Posterior cingulate gyrus (tissue), 11 donors: Measurements from ENCODE around the gene ACAD10.
"Not testable (repeated sequence)": the region's sequence is repeated elsewhere in the genome, so short reads cannot be mapped to it uniquely, and the experiment has no call there.

ENCODE experiments used
- DNase-seq, 10 donors: peaks; one replicate each; pipeline versions ENCODE4 v3.0.0 to v3.0.0-alpha.2; 2020 to 2021; ENCODE audit warnings: mixed read lengths in 3 of 10
- intact Hi-C: fragments of 100-400 bp; cut with DNase I; formaldehyde crosslinking; loops from one replicate; pipeline ENCODE4 v1.15.1; 2023

ACAD10 gene

DNA sequence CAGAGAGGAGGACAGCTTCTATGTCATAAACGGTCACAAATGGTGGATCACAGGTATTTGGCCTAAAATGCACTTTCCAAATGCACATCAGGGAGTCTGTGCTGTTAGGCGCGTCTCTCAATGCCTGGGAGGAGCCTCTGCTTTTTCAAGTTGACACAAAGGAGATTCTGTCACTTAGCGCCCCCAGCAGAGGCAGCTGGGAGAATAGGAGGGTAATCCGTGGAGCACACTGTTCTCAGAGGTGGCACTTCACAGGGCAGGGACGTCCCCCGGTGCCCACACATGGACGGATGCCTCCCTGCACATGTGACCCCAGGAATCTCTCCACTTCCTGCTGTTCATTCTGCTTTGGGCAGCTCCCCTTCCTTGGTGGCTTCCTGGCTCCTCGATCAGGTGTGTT lies 61.5 kb downstream of the ACAD10 start:
- intact Hi-C loops = no loop called here

DNA sequence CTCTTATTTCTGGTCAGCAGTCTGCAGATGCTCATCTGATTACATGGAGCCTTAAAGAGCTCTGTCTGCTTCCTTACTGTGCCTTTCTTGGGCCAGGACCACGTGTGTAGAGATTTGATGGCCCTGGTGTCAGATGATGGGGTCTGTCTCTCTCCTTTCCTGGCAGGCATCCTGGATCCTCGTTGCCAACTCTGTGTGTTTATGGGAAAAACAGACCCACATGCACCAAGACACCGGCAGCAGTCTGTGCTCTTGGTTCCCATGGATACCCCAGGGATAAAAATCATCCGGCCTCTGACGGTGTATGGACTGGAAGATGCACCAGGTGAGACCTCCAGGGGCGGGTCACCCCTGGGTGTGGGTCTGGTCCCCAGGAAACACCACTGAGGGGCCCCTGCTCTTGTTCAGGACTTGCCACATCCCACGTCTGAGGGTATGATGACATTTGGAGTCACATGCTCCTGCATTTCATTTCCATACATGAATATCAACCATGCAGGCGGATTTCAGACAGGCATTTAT lies 62.4 kb downstream of the ACAD10 start:
- peak in 2 of 10 donors; percentile 55 to 69 for DNase-seq
- intact Hi-C loops = no loop called here

More for the DNA sequence above, 61.5 kb downstream of the ACAD10 start:
- peak in 1 of 10 donors; percentile 50 for DNase-seq

DNA sequence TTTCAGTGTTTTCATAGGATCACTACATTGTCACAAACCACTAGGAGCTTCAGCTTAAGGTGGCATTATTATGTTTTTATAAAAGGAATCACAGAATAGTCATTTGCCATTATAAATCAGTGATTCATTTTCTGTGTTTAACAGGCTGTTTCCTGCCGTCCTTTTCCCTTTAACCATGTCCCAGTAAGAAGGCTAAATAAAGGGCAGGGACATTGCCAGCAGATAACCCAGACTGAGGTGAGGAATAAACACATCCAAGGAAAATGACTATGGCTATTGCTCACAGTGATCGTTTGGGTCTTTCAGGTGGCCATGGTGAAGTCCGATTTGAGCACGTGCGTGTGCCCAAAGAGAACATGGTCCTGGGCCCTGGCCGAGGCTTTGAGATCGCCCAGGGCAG lies 63.0 kb downstream of the ACAD10 start:
- intact Hi-C loops = no loop called here
- DNase-seq = no peak

DNA sequence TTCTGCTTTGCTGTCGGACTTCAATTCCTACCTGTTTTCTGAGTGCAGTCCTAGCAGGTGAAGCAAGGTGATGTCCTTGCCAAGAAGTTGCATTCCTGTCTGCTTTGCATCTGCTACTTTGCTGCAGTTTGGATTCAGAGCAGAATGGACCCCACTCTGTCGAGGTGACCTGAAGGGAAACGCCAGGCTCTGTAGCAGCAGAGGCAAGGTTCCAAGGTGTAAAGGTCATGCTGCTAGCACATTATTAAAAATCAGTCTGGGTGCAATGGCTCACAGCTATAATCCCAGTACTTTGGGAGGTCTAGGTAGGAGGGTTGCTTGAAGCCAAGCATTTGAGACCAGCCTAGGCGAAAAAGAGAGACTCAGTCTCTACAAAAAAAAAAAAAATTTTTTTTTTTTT lies 63.5 kb downstream of the ACAD10 start:
- intact Hi-C loops = no loop called here
- DNase-seq = no peak

DNA sequence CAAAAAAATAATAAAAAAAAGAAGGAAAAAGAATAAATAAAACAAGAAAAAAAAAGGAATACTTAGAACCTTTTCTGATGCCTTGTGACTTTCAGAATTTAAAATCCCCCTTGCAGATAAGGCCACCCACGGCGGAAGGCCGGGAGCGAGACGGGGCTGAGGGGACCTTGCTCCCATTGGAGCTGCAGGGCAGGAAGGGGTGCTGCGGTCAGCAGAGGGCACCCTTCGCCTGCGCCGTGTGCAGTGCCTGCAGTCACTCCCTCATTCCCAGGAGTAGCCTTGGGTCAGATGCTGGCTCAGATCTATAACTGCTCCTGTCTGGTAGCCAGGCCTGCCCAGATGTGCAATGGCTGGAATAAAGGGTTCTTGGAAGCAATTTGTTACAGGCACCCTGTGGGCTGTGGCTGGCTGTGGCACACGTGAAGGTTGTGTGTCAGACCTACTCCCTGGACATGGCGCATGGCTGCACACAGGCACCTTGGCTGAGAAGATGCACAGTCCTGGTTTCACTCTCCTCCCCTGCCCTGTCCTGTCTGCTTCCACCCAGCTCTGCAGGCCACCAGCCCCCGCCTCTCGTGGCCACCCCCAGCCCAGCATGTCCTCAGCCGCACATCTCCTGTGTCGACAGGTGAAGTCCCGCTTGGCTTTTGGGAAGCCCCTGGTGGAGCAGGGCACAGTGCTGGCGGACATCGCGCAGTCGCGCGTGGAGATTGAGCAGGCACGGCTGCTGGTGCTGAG lies 67.5 kb downstream of the ACAD10 start:
- intact Hi-C loops = loop anchor here (1.0 to 5.0 kb wide), 3 partner anchors 35 to 259 kb away; partner anchors contain the start of genes ERP29 and TMEM116
- peak in 9 of 10 donors; percentile 37 to 94 (median 62) for DNase-seq

DNA sequence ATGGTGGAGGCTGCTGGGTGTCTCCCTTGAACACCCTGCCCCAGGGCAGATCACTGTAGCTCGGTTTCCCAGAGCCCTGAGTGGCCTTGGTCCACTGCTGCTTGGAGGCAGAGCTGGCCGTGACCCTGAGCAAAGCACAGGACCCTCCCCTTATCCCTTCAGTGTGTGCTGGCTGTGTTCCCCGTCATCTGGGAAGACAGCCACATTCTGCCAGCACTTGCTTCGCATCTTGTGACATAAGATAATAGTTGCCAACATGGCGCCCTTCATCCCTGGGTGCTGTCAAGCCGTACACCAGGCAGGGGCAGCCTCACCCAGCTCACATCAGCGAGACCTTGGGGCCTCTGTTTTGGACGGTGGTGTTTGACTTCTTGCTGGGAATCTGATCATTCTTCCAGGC lies 68.8 kb downstream of the ACAD10 start:
- intact Hi-C loops = loop anchor here (5.0 kb wide), 1 partner anchor 258 kb away; the partner anchor contains the start of genes ERP29 and TMEM116
- DNase-seq = no peak

DNA sequence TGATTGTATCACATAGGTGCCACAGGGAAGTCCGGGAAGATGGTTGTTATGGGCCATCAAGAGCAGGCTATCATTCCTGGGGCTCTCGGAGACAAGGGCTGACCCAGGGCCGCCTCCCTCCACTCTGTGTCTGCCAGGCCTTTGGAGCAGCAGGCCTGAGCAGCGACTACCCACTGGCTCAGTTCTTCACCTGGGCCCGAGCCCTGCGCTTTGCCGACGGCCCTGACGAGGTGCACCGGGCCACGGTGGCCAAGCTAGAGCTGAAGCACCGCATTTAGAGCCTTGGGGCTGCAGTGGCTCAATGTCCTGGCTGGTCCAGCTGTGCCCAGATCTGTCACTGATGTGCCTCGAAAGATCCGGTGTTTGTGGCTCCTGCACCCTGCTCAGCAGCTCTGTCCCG lies 70.3 kb downstream of the ACAD10 start:
- DNase-seq = peak in 1 of 10 donors; percentile 62
- intact Hi-C loops = no loop called here

DNA sequence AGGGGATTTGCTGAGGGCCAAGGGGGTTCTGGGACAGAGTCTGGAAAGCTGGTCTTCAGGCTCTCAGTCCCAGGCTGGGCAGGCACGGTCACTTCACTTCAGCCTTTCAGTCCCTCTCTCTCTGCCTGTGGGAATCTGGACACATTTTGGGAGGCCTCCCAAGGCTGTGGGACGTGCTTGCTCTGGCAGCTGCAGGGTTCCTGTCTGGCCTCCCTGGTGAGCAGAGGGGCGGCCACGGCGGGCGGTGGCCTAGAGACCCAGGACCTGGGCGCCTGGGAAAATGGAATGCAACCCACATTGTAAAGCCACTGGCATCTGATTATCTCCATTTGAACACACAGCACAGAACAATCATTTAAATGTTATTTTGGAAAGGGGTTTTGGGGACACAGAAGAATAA lies 70.8 kb downstream of the ACAD10 start:
- peak in 2 of 10 donors; percentile 49 to 63 for DNase-seq
- intact Hi-C loops = no loop called here

DNA sequence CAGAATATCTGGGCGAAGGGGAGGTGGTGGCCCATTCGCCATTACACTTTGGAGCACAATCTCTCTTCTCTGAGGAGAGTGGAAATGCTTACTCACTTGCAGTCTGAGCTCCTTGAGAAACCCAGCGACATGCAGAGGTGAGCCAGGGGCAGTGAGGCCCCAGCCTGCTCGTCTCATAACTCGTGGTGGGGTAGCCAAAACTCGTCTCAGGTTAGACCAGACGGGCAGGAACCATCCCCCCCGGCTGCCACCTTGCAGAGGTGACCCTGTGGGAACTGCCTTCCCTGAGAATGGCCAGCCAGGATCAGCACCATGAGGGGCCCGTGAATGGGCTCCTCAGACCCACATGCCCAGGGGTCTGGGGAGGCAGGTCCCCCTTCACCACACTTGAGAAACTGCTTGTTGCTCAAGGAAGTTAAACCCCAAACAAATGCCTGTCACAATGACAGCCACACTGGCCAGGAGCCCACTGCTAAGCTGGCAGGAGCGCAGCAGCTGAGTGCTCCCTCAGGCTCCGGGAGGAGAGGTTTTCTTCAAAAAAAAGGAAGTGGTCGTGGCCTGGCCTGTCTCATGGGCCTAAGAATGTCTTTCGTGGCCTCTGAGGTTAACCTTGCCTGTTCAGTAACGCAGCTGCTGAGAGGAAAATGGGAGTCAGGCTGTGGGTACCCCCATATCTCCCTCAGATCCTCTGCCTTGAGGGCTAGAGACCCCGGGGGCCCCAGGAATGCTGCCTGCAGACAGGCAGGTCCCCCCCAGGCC lies 71.7 kb downstream of the ACAD10 start:
- peak in 7 of 10 donors; percentile 24 to 91 (median 49) for DNase-seq

DNA sequence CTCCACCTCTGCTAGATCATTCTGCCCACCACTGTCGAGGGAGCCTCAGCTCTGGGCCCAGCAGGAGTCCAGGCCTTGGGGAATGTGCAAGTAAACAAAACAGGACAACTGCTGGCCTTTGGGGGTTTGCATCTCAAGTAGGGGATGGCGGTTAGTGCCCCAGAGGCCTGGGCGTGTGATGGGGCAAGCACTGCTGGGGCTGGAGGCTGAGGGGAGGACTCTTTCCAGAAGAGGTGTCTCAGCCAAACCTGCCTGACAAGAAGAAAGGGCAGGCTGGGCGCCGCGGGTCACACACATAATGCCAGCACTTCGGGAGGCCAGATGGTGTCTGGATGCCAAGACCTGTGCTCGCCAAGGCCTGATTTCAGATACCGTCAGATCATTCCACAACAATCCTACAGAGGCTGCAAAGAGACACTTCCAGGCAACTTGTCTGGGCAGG lies 72.3 kb downstream of the ACAD10 start:
- intact Hi-C loops = no loop called here
- peak in 1 of 10 donors; percentile 72 for DNase-seq

More for the DNA sequence above, 71.7 kb downstream of the ACAD10 start:
- intact Hi-C loops = no loop called here

DNA sequence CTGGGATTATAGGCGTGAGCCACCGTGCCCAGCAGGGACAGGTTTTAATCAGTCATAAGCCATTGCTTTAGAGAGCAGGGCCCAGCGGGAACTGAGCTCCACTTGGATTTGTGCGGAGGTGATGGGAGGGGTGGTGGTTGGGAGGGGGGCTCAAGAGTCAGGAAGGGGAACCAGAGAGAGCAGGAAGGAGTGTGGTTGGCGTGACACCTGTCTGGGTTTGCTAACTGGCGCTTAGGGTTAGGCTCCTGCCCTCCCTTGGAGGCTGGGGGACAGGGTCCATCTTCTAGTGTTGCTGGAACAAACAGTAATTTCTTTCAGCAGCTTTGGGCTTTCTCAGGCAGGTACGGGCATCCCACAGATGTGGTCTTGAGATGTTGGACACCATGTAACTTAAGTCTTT lies 73.4 kb downstream of the ACAD10 start:
- DNase-seq = peak in 1 of 10 donors; percentile 42

DNA sequence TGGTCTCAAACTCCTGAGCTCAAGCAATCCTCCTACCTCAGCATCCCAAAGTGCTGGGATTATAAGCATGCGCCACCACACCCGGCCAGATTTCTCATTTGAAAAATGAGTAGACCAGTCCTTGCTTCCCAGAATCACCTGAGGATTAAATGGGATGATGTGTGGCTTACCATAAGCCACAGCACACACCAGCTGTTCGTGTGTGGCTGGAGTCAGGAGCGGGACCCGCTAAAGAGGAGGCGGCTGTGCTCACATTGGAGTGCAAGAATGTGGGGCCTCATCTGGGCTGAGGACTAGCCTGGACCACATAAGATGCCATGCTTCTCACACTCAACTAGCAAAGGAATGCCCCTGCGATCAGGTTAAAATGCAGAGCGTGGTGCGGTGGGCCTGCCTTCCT lies 74.1 kb downstream of the ACAD10 start:
- intact Hi-C loops = no loop called here
- peak in 1 of 10 donors; percentile 43 for DNase-seq

More for the DNA sequence above, 73.4 kb downstream of the ACAD10 start:
- intact Hi-C loops = no loop called here

DNA sequence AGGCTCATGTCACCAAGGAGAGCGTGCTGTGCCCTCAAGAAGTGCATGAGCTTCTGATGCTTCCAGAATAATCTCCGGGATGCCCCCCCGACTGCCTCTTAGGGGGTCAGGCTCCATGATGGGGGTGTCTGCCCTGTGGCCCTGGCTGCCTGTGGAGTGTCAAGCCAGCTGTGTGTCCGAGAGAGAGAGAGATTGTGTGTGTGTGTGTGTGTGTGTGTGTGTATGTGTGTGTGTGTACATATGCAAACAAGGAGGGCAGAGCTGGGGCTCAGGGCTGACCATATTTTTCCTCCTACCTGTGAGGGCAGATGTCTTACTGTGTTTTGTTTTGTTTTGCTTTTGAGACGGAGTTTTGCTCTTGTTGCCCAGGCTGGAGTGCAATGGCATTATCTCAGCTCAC lies 75.2 kb downstream of the ACAD10 start:
- intact Hi-C loops = no loop called here
- peak in 1 of 10 donors; percentile 55 for DNase-seq

DNA sequence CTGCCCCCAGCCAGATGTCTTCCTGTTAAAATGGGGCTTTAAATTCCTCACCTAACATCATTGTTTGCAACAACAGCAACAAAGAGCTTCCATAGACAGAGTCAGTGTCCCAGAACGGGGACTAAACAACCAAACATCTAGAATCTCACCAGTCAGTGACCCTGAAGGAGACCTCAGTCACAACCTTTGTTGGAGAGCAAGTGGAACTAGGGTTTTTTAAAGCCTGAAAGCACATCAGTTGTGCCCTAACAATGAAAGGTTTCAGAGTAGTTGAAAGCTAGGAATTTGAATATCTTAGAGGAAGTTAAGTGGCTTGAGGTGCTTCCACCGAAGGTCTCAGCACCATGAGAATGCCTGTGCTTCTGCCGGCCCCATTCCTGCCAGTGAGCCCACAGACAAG lies 75.9 kb downstream of the ACAD10 start:
- intact Hi-C loops = no loop called here
- peak in 1 of 10 donors; percentile 37 for DNase-seq

DNA sequence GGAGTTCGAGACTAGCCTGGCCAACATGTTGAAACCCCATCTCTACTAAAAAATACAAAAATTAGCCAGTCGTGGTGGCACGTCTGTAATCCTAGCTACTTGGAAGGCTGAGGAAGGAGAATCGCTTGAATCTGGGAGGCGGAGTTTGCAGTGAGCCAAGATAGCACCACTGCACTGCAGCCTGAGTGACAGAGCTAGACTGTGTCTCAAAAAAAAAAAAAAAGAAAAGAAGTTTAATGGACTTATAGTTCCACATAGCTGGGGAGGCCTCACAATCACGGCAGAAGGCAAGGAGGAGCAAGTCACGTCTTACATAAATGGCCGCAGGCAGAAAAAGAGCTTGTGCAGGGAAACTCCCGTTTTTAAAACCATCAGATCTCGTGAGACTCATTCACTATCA lies 77.7 kb downstream of the ACAD10 start:
- peak in 2 of 10 donors; percentile 24 to 55 for DNase-seq
- intact Hi-C loops = not testable (repeated sequence)

DNA sequence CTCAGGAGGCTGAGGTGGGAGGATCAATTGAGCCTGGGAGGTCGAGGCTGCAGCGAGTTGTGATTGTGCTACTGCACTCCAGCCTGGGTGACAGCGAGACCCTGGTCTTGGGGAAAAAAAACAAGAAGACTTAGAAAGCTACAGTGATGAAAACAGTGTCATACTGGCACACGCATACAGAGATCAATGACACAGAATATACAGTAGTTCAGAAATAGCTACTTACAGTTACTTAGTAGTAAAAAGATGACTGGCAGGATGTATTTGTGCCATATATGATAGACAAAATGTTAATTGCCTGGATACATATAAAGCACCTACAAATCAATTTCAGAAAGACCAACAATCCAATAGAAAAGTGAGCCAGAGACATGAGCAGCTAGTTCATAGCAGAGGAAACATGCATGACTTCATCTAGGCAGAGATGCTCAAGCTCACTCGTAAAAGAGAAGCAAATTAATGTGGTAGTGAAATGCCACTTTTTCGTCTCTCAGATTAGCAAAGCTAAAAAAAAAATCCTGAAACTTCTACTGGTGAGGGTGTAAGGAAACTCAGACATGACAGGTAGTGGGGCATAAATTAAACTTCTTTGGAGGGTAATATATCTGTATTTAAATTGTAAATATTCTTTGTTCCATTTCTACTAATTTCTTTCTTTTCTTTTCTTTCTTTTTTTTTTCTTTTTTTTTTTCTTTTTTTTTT lies 78.4 kb downstream of the ACAD10 start:
- DNase-seq = peak in 1 of 10 donors; percentile 51
- intact Hi-C loops = no loop called here

DNA sequence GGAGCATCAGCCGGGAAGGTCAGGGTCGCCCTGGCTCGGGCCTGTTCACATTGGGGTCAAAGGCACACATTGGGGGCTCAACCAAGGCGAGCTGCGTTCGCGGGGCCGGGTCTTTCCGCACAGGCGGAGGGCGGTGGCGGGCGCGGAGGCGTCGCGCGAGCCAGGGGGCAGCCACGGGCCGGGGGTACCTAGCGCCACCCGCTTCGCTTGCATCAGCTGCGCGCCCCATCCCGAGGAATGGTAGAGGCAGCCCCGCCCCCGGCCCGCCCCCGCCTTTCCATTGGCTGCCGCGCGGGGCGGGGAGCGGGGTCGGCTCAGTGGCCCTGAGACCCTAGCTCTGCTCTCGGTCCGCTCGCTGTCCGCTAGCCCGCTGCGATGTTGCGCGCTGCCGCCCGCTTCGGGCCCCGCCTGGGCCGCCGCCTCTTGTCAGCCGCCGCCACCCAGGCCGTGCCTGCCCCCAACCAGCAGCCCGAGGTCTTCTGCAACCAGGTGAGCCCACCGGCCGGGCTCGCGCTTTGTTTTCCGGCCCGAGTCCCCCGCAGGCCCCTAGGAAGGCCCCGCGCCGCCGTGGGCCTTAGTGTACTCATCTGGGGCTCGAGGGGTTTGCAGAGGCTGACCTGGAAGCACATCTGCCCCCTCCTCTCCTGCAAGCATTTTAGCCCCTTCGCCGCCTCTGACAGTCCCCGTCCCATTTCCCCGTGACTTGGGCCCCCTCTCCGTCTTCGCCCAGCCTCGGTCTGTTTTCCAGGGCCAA lies 80.9 kb downstream of the ACAD10 start, which contains the start of gene ALDH2:
ALDH2 (plus strand) TSS at position 326 of the 754 bp plus-strand sequence; CDS start at position 376, 50 bp downstream.
- DNase-seq = peak; percentile 63 to 96 (median 78)
- intact Hi-C loops = no loop called here

DNA sequence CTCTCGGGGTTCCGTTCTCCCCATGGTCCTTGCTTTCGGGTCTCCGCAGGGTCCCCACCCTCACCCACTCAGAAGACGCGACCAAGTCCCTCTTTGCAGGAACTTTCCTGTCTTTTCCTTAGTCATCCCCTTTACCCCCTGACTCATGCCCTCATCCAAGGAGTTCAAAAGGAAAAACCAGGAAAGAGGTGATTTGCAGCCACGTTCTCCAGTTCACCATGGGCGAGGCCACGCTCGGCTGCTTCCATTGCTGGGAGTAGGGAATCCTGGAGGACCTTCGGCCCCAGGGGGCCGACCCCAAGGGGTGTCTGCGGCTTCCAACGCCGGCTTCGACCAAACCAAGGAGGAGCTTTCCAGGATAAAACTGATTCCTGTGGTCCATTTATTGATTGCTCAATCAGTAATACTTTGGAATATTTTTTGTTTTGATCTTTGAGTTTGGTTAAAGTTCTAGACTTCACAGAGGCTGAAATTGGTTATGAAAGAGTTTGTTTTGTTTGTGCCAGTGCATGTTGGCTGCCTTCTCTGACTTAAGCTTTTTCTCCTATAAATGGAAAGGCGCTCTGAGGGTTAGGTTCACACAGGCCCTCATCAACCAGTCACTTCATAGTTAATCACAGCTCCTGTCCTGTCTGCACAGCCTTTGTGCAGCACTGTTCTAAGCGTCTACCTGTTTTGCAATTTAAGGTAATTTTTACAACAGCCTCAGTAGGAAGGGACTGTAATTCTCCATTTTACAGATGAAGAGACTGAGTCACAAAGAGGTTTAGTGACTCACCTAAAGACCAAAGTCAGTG lies 81.7 kb downstream of the ACAD10 start:
- intact Hi-C loops = no loop called here
- DNase-seq = no peak
